GM23248 (cell line): ENCODE results near the gene CASTOR1. TPM values are rescaled to one million over a fixed set of nuclear protein-coding genes. Genes with fewer than 3 reads are reported as not detected.

Experiments
- DNase-seq: peaks from one replicate; pipeline ENCODE4 v3.0.0-alpha.2; 2015
- H2AFZ ChIP-seq: fragments of 200-600 bp; sonication (generic); 2 replicates; pipeline ENCODE4 v1.6.1; 2016; ENCODE audit warnings: antibody characterized with exemption
- H3F3A ChIP-seq: fragments of 200-600 bp; sonication (generic); 2 replicates; pipeline ENCODE4 v1.6.1; 2016; ENCODE audit warnings: mild to moderate bottlenecking, antibody characterized with exemption, mixed run types; ENCODE audit not compliant: insufficient read depth
- H3K27ac ChIP-seq: fragments of 200-600 bp; sonication (generic); 2 replicates; pipeline ENCODE4 v1.5.1; 2016; ENCODE audit warnings: mild to moderate bottlenecking
- H3K27me3 ChIP-seq: fragments of 200-600 bp; sonication (generic); replicated peaks from 2 replicates; pipeline ENCODE4 v1.6.1; 2016; ENCODE audit warnings: mild to moderate bottlenecking; ENCODE audit not compliant: insufficient read depth
- H3K36me3 ChIP-seq: fragments of 200-600 bp; sonication (generic); 2 replicates; pipeline ENCODE4 v1.6.1; 2016; ENCODE audit warnings: low read depth, mild to moderate bottlenecking
- H3K4me1 ChIP-seq: fragments of 200-600 bp; sonication (generic); 2 replicates; pipeline ENCODE4 v1.6.1; 2016; ENCODE audit warnings: mild to moderate bottlenecking; ENCODE audit not compliant: insufficient read depth
- H3K4me2 ChIP-seq: fragments of 200-600 bp; sonication (generic); one replicate; pipeline ENCODE4 v1.6.1; 2016; ENCODE audit warnings: mild to moderate bottlenecking; ENCODE audit not compliant: unreplicated experiment
- H3K4me3 ChIP-seq: fragments of 200-600 bp; sonication (generic); 2 replicates; pipeline ENCODE4 v1.5.1; 2016; ENCODE audit warnings: mild to moderate bottlenecking
- H3K79me2 ChIP-seq: fragments of 200-600 bp; sonication (generic); 2 replicates; pipeline ENCODE4 v1.6.1; 2016; ENCODE audit warnings: mild to moderate bottlenecking; ENCODE audit not compliant: insufficient read depth
- H3K9ac ChIP-seq: fragments of 200-600 bp; sonication (generic); 2 replicates; pipeline ENCODE4 v1.6.1; 2016; ENCODE audit warnings: mild to moderate bottlenecking
- H3K9me2 ChIP-seq: fragments of 200-600 bp; sonication (generic); 2 replicates; pipeline ENCODE4 v1.6.1; 2016; ENCODE audit warnings: mixed run types, mild to moderate bottlenecking, moderate library complexity; ENCODE audit not compliant: insufficient read depth
- H3K9me3 ChIP-seq: fragments of 200-600 bp; sonication (generic); one replicate; pipeline ENCODE4 v1.6.1; 2017; ENCODE audit warnings: low read depth
- H4K20me1 ChIP-seq: fragments of 200-600 bp; sonication (generic); 2 replicates; pipeline ENCODE4 v1.6.0; 2016; ENCODE audit not compliant: insufficient read depth
- EZH2 ChIP-seq: fragments of 200-600 bp; sonication (generic); IDR thresholded peaks from 2 replicates; pipeline ENCODE4 v1.6.1; 2018; ENCODE audit warnings: antibody characterized with exemption, mild to moderate bottlenecking; ENCODE audit not compliant: insufficient read depth, poor library complexity, severe bottlenecking
- EZH2phosphoT487 ChIP-seq: fragments of 200-600 bp; sonication (generic); IDR thresholded peaks from 2 replicates; pipeline ENCODE4 v1.6.1; 2018; ENCODE audit warnings: antibody characterized with exemption, moderate library complexity, mild to moderate bottlenecking, low read depth; ENCODE audit not compliant: insufficient read depth
- WGBS, 2 experiments: methylation state at CpG; one replicate each; pipeline ENCODE4 v1.1.6; 2015 to 2017; ENCODE audit warnings: low lambda C conversion rate in 2 of 2, low coverage in 1 of 2; ENCODE audit errors: missing lambda C conversion rate in 2 of 2; 5-methylcytosine and 5-hydroxymethylcytosine counted together
- in situ Hi-C: fragments of 300-500 bp; cut with MboI; formaldehyde crosslinking; loops from 2 replicates; pipeline ENCODE4 v1.15.0; 2020
- polyA plus RNA-seq: library from polyadenylated mRNA; unstranded; fragments of >200 nt; fragmentation: Nextera tagmentation; extraction: Ambion mirVana; gene quantifications from 2 replicates; pipeline ENCODE4 v1.2.1, GENCODE V29; 2016
- total RNA-seq: library from RNA; depleted of rRNA; stranded (reverse); fragments of >200 nt; shearing (Covaris generic); gene quantifications from 2 replicates; pipeline ENCODE4 v1.2.3, GENCODE V29; 2014

Gene CASTOR1
- total and polyA plus RNA-seq, 2 experiments from 2014 or later, result 8.7 to 13.4 TPM

DNA sequence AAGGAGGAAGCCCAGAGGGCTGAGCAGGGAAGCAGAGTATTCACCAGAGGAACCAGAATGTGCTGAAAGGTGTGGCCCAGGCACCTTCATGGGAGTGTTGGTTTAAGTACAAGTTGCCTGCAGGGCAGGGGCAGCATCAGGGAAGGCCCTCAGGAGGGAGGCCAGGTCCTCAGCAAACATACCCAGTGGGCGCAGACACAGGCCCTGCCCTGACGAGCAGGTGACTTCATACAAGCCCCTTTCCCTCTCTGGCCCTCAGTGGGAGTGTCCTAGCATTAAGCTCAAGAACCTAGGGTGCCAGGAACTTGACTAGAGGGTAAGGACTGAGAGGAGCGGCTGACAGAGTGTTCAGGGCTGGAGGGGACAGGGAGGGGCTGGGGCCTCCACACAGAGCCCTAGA is 7.5 kb upstream of the CASTOR1 start:
- H4K20me1 ChIP-seq, result no peaks in the 10 kb centered on the region
- WGBS, 2 experiments, result 69 to 77% methylated on average over 3 of the region's 3 CpGs

DNA sequence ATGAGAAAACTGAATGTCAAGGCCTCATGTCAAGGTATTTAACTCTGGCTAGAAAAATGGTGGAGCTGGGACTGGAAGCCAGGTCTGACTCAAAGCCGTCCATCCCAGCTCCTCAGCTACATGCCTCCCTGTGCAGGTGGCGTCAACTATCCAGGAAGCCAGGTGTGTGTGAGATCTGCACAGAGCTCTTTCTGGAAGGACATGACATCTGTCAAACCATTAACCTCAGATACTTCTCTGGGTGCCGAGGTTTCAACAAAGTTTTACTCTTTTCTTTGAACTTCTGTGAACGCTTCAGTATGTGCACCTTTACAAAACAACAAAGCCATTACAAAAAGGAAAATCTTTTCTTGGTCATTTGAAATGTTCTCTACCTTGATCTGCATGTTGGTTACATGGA is 7.0 kb upstream of the CASTOR1 start:
- Histone ChIP-seq H3K27ac (no peak overlapping the region), H2AFZ (no peak overlapping the region), H3K27me3 (no peaks in the 10 kb centered on the region), H3F3A (peaks cover 7% of the 10 kb centered on the region), H3K9me3 (no peaks in the 10 kb centered on the region), H4K20me1 (no peaks in the 10 kb centered on the region), H3K4me2 (no peak overlapping the region), H3K36me3 (peaks cover 7% of the 10 kb centered on the region; the same call in 1 of the 2 replicates), H3K4me3 (no peak overlapping the region), H3K4me1 (no peaks in the 10 kb centered on the region; the same call in 1 of the 2 replicates), H3K9ac (no peak overlapping the region), H3K79me2 (peaks cover 14% of the 10 kb centered on the region), H3K9me2 (no peaks in the 10 kb centered on the region)
- 96 to 99% methylated on average over 4 of the region's 4 CpGs for WGBS, 2 experiments
- DNase-seq, result no peak
- TF ChIP-seq EZH2, result no peak
- no peak for TF ChIP-seq EZH2phosphoT487
- in situ Hi-C loops, result no loop called here

More for the DNA sequence above, 7.5 kb upstream of the CASTOR1 start:
- H3K9me3 ChIP-seq, result no peaks in the 10 kb centered on the region
- no peak overlapping the region for H3K4me3 ChIP-seq
- no peak for TF ChIP-seq EZH2phosphoT487
- TF ChIP-seq EZH2, result no peak
- H3K27me3 ChIP-seq, result no peaks in the 10 kb centered on the region
- peaks cover 3% of the 10 kb centered on the region; the same call in 1 of the 2 replicates for H3F3A ChIP-seq
- DNase-seq, result no peak
- H3K79me2 ChIP-seq, result peaks cover 14% of the 10 kb centered on the region
- peaks cover 7% of the 10 kb centered on the region; the same call in 1 of the 2 replicates for H3K36me3 ChIP-seq
- no peak overlapping the region for H2AFZ ChIP-seq
- H3K27ac ChIP-seq, result no peak overlapping the region
- no peak overlapping the region for H3K4me2 ChIP-seq
- peaks cover 5% of the 10 kb centered on the region; the same call in 1 of the 2 replicates for H3K4me1 ChIP-seq
- H3K9me2 ChIP-seq, result no peaks in the 10 kb centered on the region
- no peak overlapping the region for H3K9ac ChIP-seq
- in situ Hi-C loops, result no loop called here

DNA sequence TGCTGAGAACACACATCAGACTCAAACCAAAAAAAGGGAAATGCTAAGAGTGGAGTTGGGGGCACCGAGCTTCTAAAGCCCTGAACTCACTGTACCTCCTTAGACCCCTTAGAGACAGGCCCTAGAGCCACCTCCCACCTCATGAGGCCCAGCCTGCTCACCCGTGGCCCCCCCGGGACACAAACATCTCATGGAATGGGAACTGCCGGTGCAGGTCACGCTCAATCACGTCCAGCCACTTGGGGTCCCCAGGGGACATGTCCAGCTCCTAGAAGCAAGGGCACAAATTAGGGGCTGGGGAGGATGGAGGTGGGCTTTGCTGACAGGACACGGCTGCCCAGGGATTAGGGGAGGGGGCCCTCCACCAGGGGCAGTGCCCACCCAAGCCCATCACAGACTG is 6.3 kb upstream of the CASTOR1 start:
- in situ Hi-C loops, result no loop called here
- no peaks in the 10 kb centered on the region for H3K9me2 ChIP-seq
- H3K36me3 ChIP-seq, result peaks cover 4% of the 10 kb centered on the region; the same call in 1 of the 2 replicates
- no peak for DNase-seq
- H3K4me1 ChIP-seq, result peaks cover 5% of the 10 kb centered on the region
- 59 to 65% methylated on average over 7 of the region's 7 CpGs for WGBS, 2 experiments
- TF ChIP-seq EZH2 (no peak), EZH2phosphoT487 (no peak)
- no peak overlapping the region for H2AFZ ChIP-seq
- peaks cover 14% of the 10 kb centered on the region for H3F3A ChIP-seq
- H3K27me3 ChIP-seq, result no peaks in the 10 kb centered on the region
- no peaks in the 10 kb centered on the region for H3K9me3 ChIP-seq
- H3K79me2 ChIP-seq, result peaks cover 7% of the 10 kb centered on the region
- H4K20me1 ChIP-seq, result no peaks in the 10 kb centered on the region
- no peak overlapping the region for H3K4me2 ChIP-seq
- no peak overlapping the region for H3K27ac ChIP-seq
- H3K4me3 ChIP-seq, result no peak overlapping the region
- no peak overlapping the region for H3K9ac ChIP-seq

DNA sequence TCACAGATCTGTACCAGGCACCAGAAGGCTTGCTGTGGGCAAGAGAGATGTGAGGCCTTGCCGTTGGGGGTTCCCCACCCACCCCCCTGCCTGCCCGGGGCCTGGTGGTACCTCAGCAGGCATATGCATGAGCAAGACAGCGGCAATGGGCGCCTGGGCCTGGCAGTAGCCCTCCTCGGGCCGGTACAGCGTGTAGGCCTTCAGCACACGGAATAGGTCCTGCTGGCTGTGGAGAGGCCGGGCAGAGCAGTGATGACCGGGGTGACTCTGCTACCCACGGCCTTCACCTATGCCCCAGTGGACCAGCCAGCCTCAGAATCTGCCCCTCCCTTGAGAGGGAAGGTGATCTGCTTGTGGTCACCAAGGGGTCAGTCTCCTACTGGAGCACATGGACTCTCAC is 5.5 kb upstream of the CASTOR1 start:
- no peaks in the 10 kb centered on the region for H4K20me1 ChIP-seq
- peaks cover 12% of the 10 kb centered on the region for H3K4me1 ChIP-seq
- peaks cover 17% of the 10 kb centered on the region for H3F3A ChIP-seq
- WGBS, 2 experiments, result 86 to 90% methylated on average over 11 of the region's 11 CpGs
- no peak for TF ChIP-seq EZH2
- TF ChIP-seq EZH2phosphoT487, result no peak
- no peak overlapping the region for H3K4me2 ChIP-seq
- H3K9ac ChIP-seq, result no peak overlapping the region
- peaks cover 4% of the 10 kb centered on the region; the same call in 1 of the 2 replicates for H3K36me3 ChIP-seq
- H3K9me2 ChIP-seq, result no peaks in the 10 kb centered on the region
- no peak overlapping the region for H3K27ac ChIP-seq
- no peak overlapping the region for H2AFZ ChIP-seq
- H3K27me3 ChIP-seq, result no peaks in the 10 kb centered on the region
- H3K9me3 ChIP-seq, result no peaks in the 10 kb centered on the region
- no peaks in the 10 kb centered on the region; the same call in 1 of the 2 replicates for H3K79me2 ChIP-seq
- in situ Hi-C loops, result no loop called here
- no peak for DNase-seq
- no peak overlapping the region for H3K4me3 ChIP-seq

DNA sequence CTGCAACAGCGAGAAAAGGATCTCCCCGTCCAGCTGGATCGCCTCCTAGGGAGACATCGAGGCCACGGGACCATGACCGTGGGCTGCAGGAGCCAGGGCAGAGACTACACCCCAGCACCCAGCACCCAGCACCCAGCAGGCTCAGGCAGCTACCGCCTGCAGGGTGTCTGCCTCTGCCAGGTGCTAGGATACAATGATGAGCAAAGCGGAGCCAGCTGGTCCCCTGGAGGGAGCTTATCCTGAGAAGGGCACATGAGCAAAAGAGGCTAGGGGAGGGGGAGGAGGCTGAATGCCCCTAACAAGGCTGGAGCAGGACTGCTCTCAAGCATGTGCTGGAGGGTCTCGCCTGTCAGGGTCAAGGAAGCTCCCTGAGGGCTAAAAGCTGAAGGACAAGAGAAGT is 4.8 kb upstream of the CASTOR1 start:
- Histone ChIP-seq H3K9ac (no peak overlapping the region), H3K4me2 (no peak overlapping the region), H3K79me2 (no peaks in the 10 kb centered on the region; the same call in 1 of the 2 replicates), H3K9me2 (no peaks in the 10 kb centered on the region), H3K36me3 (peaks cover 4% of the 10 kb centered on the region; the same call in 1 of the 2 replicates), H3K9me3 (no peaks in the 10 kb centered on the region), H4K20me1 (no peaks in the 10 kb centered on the region), H3K4me3 (no peak overlapping the region), H3F3A (peaks cover 17% of the 10 kb centered on the region), H2AFZ (no peak overlapping the region), H3K27ac (no peak overlapping the region), H3K27me3 (no peaks in the 10 kb centered on the region), H3K4me1 (peaks cover 12% of the 10 kb centered on the region)
- in situ Hi-C loops, result no loop called here
- WGBS, 2 experiments, result 94 to 95% methylated on average over 9 of the region's 9 CpGs
- DNase-seq, result no peak
- no peak for TF ChIP-seq EZH2phosphoT487
- no peak for TF ChIP-seq EZH2
